IPS DF 6.9 (cell line): ENCODE data around the gene FER1L5.

ENCODE experiments used
- DNase-seq: peaks from one replicate; pipeline ENCODE4 v3.0.0-alpha.2; 2013; ENCODE audit warnings: low read depth, low spot score
- H3K27ac ChIP-seq: one replicate; pipeline ENCODE4 v1.5.1; 2013; ENCODE audit warnings: low read length, control low read depth
- H3K27me3 ChIP-seq: 2 replicates; pipeline ENCODE4 v1.6.1; 2013; ENCODE audit warnings: mild to moderate bottlenecking, low read length; ENCODE audit not compliant: control insufficient read depth, insufficient read depth
- H3K36me3 ChIP-seq: 2 replicates; pipeline ENCODE4 v1.6.1; 2013; ENCODE audit warnings: low read length; ENCODE audit not compliant: control insufficient read depth, insufficient read depth
- H3K4me1 ChIP-seq: 2 replicates; pipeline ENCODE4 v1.6.1; 2013; ENCODE audit warnings: low read length; ENCODE audit not compliant: control insufficient read depth, insufficient read depth
- H3K4me3 ChIP-seq: 2 replicates; pipeline ENCODE4 v1.5.1; 2013; ENCODE audit warnings: mild to moderate bottlenecking, low read length
- H3K9me3 ChIP-seq: 2 replicates; pipeline ENCODE4 v1.6.1; 2013; ENCODE audit warnings: low read length, inconsistent platforms; ENCODE audit not compliant: control insufficient read depth, insufficient read depth
- WGBS: extraction: QIAGEN DNeasy Blood & Tissue Kit; methylation state at CpG from one replicate; pipeline ENCODE4 v1.1.7; 2013; ENCODE audit warnings: mixed read lengths, missing lambda C conversion rate; ENCODE audit not compliant: insufficient read length, insufficient coverage; 5-methylcytosine and 5-hydroxymethylcytosine counted together

Gene FER1L5

DNA sequence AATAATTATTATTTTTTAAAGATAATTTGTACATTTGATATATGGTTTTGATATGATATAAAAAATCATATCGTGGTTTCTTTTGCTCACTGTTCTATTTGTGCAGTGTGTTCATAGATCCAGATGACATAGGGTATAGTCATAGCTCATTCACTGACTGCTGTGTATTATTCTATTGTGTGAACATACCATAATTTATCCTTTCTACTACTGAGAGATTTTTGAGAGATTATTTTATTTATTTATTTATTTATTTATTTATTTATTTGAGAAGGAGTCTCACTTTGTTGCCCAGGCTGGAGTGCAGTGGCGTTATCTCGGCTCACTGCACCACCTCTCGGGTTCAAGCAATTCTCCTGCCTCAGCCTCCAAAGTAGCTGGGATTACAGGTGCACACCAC, 39.0 kb downstream of the FER1L5 start:
- 100% methylated on average over 1 of the region's 4 CpGs for WGBS

GRCh38 chr2:96683307-96683706, 40.7 kb downstream of the FER1L5 start:
- WGBS = no CpG with 5 or more reads among the region's 5 CpGs
- DNase-seq = no peak
- H3K4me3 ChIP-seq = no peak overlapping the region

More for the DNA sequence above, 39.0 kb downstream of the FER1L5 start:
- Histone ChIP-seq H3K9me3 (no peaks in the 10 kb centered on the region), H3K4me3 (no peak overlapping the region), H3K27ac (no peak overlapping the region), H3K4me1 (no peaks in the 10 kb centered on the region; the same call in 1 of the 2 replicates), H3K27me3 (no peaks in the 10 kb centered on the region), H3K36me3 (no peaks in the 10 kb centered on the region)
- no peak for DNase-seq

DNA sequence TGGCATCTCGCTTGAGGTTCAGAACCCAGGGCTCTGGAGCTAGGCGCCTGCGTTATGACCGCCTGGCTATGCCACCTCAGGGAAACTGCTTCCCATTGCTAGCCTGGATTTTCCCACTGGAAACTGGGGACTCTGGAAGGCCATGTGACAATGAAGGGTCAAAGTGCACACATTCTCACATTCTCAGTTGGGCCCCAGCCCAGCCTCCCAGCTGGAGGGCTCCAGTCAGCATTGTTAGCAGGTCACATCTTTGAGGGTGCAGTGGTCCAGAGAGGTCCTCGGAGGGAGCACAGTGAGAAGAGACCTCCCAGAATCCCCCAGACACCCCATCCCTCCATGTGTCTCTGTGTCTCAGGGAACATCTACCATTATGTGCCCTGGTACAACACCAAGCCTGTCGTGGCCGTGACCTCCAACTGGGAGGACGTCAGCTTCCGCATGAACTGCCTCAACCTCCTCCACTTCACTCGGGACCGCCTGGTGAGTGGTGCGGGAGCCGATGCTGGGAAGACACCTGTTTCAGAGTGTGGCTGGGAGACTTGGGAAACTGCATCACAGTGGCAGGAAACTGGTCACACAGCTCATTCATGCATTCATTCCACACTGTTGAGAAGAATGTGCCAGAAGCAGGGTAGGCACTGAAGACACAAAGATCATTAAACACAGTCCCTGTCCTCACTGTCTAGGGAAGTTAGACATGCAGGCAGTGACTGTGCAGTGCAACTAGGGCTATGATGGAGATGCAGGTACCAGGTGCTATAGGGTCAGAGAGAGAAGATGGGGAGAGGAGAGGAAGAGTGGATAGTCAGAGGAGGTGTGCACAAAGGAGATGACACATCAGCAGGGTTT, 41.6 kb downstream of the FER1L5 start:
- Histone ChIP-seq H3K4me1 (no peaks in the 10 kb centered on the region; the same call in 1 of the 2 replicates), H3K4me3 (no peak overlapping the region), H3K27me3 (no peaks in the 10 kb centered on the region), H3K27ac (no peak overlapping the region), H3K9me3 (no peaks in the 10 kb centered on the region), H3K36me3 (no peaks in the 10 kb centered on the region)
- WGBS = no CpG with 5 or more reads among the region's 13 CpGs
- DNase-seq = no peak

More at GRCh38 chr2:96683307-96683706, 40.7 kb downstream of the FER1L5 start:
- no peaks in the 10 kb centered on the region for H3K36me3 ChIP-seq
- no peaks in the 10 kb centered on the region; the same call in 1 of the 2 replicates for H3K4me1 ChIP-seq
- H3K27ac ChIP-seq = no peak overlapping the region
- no peaks in the 10 kb centered on the region for H3K27me3 ChIP-seq
- H3K9me3 ChIP-seq = no peaks in the 10 kb centered on the region

- Histone ChIP-seq H3K36me3 (no peaks in the 10 kb centered on the region), H3K27me3 (no peaks in the 10 kb centered on the region), H3K9me3 (no peaks in the 10 kb centered on the region), H3K4me1 (no peaks in the 10 kb centered on the region; the same call in 1 of the 2 replicates), H3K27ac (no peak overlapping the region), H3K4me3 (no peak overlapping the region)
- WGBS = no CpG with 5 or more reads among the region's 16 CpGs
- no peak for DNase-seq
Observed at GRCh38 chr2:96684883-96685576, 42.5 kb downstream of the FER1L5 start.

DNA sequence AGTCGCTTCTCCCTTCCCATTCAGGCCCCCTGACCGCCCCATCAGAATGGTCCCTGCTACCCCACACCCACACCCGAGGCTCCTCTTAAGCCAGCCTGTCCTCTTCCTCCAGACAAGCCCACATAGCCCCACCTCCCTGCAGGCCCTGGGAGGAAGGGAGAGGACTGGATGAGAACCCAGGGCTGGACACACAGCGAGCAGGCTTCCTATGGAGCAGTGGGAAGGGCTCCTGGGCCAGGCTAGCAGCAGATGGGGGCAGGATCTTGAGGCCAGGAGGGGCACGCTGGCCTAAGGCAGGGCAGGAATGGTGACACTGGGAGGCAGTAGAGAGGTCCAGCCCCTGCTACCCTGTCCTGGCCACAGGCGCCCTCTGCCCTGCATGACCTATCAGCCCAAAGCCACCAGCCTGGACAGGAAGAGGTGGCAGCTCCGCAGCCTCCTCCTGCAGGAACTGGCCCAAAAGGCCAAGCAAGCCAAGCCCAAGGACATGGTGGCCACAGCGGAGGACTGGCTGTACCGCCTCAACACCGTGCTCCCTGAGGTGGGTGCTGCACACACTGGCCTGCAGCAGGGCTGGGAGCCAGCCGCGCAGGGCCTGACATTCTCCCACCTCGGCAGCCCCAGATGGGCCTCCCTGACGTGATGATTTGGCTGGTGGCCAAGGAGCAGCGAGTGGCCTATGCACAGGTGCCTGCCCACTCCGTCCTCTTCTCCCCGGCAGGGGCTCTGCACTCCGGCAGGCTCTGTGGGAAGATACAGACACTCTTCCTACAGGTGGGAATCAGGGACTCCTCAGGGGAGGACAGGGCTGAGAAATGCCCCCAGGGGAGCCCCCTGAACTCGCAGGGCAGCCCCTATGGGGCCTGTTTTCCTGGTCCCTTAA, 43.3 kb downstream of the FER1L5 start:
- no CpG with 5 or more reads among the region's 19 CpGs for WGBS
- Histone ChIP-seq H3K27ac (no peak overlapping the region), H3K4me1 (no peaks in the 10 kb centered on the region; the same call in 1 of the 2 replicates), H3K36me3 (no peaks in the 10 kb centered on the region), H3K27me3 (no peaks in the 10 kb centered on the region), H3K9me3 (no peaks in the 10 kb centered on the region), H3K4me3 (no peak overlapping the region)
- DNase-seq = no peak

DNA sequence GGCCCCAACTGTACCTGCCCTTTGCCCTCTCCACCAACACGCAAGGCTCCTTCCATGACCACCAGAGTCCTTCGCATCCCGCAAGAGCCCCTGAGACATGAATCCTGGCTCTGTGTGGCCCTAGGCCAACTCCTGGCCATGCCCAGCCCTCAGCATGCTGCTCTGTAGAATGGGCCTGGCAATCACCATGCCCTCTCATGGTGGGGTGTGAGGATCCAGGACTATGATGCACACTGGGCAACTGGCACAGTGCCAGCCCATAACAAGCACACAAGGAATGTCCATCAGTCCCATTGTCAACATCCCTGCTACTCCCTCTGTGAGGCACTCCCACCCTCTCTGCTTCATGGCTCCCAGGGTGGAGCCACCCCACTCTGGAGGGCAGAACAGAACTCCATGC, 44.7 kb downstream of the FER1L5 start:
- DNase-seq = no peak
- Histone ChIP-seq H3K9me3 (no peaks in the 10 kb centered on the region), H3K4me3 (no peak overlapping the region), H3K27ac (no peak overlapping the region), H3K4me1 (no peaks in the 10 kb centered on the region; the same call in 1 of the 2 replicates), H3K36me3 (no peaks in the 10 kb centered on the region), H3K27me3 (no peaks in the 10 kb centered on the region)
- no CpG with 5 or more reads among the region's 3 CpGs for whole genome bisulfite sequencing

GRCh38 chr2:96687711-96688640, 45.4 kb downstream of the FER1L5 start:
- H3K4me3 ChIP-seq = no peak overlapping the region
- H3K9me3 ChIP-seq = no peaks in the 10 kb centered on the region
- DNase-seq = no peak
- H3K27me3 ChIP-seq = no peaks in the 10 kb centered on the region
- no peaks in the 10 kb centered on the region for H3K36me3 ChIP-seq
- no peak overlapping the region for H3K27ac ChIP-seq
- H3K4me1 ChIP-seq = no peaks in the 10 kb centered on the region; the same call in 1 of the 2 replicates
- WGBS = no CpG with 5 or more reads among the region's 27 CpGs

DNA sequence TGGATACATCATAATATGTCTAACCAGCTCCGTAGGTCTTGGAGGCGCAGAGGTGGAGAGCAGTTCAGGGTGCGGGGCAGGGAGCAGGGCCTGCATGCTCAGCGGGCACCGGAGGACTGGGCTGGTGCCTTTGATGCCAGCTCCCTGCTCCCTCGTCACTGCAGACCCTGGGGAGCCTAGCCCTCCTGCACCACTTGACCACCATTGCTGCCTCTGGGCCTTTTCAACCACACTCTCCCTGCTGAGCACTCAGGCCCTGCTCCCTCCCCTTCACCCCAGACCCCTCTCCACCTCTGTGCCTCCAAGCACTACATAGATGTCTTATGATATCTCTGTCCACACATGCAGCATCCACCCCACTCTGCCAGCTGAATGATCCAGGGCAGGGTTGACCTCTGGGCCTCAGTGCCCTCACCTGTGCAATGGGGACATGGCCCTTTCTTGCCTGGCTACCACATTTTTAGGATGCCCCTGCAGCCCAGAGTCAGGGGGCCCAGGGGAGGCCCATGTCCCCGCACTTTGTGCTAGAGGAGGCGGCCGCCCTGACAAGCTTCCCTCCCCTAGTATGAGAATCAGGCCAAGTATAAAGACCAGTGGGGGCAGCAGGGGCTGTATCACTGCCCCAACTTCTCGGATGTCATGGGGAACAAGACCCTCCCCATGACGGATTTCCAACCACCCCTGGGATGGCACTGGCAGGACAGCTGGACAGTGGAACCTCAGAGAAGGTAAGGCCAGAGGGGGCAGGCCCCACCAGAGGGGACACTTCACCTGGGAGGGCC, 46.3 kb downstream of the FER1L5 start:
- no CpG with 5 or more reads among the region's 11 CpGs for WGBS
- H3K27ac ChIP-seq = no peak overlapping the region
- no peaks in the 10 kb centered on the region for H3K9me3 ChIP-seq
- H3K36me3 ChIP-seq = no peaks in the 10 kb centered on the region
- no peaks in the 10 kb centered on the region for H3K27me3 ChIP-seq
- no peaks in the 10 kb centered on the region; the same call in 1 of the 2 replicates for H3K4me1 ChIP-seq
- DNase-seq = no peak
- H3K4me3 ChIP-seq = no peak overlapping the region

GRCh38 chr2:96689431-96689991, 46.9 kb downstream of the FER1L5 start:
- no peak overlapping the region for H3K27ac ChIP-seq
- no CpG with 5 or more reads among the region's 14 CpGs for WGBS
- no peaks in the 10 kb centered on the region; the same call in 1 of the 2 replicates for H3K4me1 ChIP-seq
- H3K9me3 ChIP-seq = no peaks in the 10 kb centered on the region
- no peak overlapping the region for H3K4me3 ChIP-seq
- no peaks in the 10 kb centered on the region for H3K36me3 ChIP-seq
- H3K27me3 ChIP-seq = no peaks in the 10 kb centered on the region
- DNase-seq = no peak
